OCI-LY7 (cell line): ENCODE results near the gene ADGRF3.

ENCODE experiments used
- EZH2phosphoT487 ChIP-seq: fragments of 200-600 bp; sonication (generic); IDR thresholded peaks from 2 replicates; pipeline ENCODE4 v1.6.1; 2018; ENCODE audit warnings: low read depth, borderline replicate concordance, mild to moderate bottlenecking, mixed run types, antibody characterized with exemption, low read length, moderate library complexity, mixed read lengths
- TF ChIP-seq, protein P1 (sequence below): fragments of 200-600 bp; sonication (generic); conservative IDR thresholded peaks from 2 replicates; pipeline ENCODE4 v1.5.1; 2014; ENCODE audit warnings: mild to moderate bottlenecking, antibody characterized with exemption, low read length, moderate library complexity, mixed read lengths

DNA sequence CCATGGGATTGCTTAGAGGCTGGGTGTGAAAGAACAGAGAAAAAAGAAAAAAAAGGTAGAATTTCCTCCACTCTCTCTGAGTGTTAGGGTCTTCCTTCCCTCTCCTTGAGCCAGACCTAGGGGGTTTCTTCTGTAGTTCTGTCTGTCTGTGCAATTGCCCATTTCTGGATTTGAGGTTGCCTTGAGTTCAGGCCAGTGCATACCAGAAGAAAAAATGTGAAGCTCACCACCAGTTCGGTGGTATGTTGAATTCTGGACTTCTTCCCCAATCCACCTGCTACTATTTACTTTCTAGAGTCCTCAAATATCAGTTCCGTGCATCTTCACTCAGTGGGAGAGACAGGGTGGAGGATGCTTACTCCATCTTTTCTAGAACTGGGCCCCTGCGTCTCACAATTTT is 16.0 kb downstream of the ADGRF3 start:
- TF ChIP-seq EZH2phosphoT487: no peak
- TF ChIP-seq, protein P1, sequence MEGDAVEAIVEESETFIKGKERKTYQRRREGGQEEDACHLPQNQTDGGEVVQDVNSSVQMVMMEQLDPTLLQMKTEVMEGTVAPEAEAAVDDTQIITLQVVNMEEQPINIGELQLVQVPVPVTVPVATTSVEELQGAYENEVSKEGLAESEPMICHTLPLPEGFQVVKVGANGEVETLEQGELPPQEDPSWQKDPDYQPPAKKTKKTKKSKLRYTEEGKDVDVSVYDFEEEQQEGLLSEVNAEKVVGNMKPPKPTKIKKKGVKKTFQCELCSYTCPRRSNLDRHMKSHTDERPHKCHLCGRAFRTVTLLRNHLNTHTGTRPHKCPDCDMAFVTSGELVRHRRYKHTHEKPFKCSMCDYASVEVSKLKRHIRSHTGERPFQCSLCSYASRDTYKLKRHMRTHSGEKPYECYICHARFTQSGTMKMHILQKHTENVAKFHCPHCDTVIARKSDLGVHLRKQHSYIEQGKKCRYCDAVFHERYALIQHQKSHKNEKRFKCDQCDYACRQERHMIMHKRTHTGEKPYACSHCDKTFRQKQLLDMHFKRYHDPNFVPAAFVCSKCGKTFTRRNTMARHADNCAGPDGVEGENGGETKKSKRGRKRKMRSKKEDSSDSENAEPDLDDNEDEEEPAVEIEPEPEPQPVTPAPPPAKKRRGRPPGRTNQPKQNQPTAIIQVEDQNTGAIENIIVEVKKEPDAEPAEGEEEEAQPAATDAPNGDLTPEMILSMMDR: no peak
